ENCODE measurements around the gene CLDN20. TPM values are rescaled to one million over a fixed set of nuclear protein-coding genes. Genes with fewer than 3 reads are reported as not detected.
"Not testable (repeated sequence)": the region's sequence is repeated elsewhere in the genome, so short reads cannot be mapped to it uniquely, and the experiment has no call there.

The CLDN20 gene, protein sequence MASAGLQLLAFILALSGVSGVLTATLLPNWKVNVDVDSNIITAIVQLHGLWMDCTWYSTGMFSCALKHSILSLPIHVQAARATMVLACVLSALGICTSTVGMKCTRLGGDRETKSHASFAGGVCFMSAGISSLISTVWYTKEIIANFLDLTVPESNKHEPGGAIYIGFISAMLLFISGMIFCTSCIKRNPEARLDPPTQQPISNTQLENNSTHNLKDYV
- polyA plus RNA-seq, result not detected

DNA sequence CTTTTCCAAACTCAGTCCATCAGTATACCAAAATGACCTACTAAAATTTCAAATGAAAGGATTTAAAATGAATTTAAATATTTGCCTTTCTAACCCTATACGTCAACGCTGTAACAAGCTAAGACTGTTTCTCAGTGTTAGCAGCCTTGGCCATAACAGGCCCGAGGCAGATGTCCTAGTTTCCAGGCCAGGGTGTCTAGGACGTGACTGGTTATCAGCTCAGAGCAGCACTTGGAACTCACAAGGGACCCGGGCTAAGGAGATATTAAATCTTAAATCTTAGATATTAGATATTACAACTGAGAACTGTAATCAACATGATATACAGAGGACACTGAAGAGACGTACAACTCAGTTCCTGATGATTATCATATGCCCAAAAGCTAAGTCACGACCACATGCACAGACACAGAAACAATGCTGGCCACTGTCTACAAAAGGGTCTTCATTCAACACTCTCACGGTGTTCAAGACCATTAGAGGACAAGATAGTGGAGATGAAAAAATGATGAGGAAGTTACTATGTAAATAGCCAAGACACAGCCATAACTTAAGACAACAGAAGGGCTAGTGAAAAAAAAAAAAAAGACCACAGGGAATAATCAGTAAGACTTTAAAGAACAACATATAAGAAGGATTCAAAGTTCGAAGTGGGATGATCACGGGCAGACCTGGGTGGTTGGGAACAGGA is at the start of gene CLDN20:
Gene CLDN20 (plus strand): TSS at position 641 of the 691 bp plus-strand sequence. CDS start 11,707 bp downstream, outside the sequence.
- H3K27ac ChIP-seq (ENCODE audit: low read depth, low read length), result no peak within 1 kb of the TSS
- WGBS, 3 donors, result 81 to 93% (median 85%) methylated on average over 10 of the region's 10 CpGs

- 77 to 90% (median 89%) methylated on average over 4 of the region's 4 CpGs for WGBS, 3 donors
- no peak overlapping the region for H3K27ac ChIP-seq (ENCODE audit: low read depth, low read length)
These were observed 47.9 kb upstream of the CLDN20 start for GRCh38 chr6:155215906-155216305.

DNA sequence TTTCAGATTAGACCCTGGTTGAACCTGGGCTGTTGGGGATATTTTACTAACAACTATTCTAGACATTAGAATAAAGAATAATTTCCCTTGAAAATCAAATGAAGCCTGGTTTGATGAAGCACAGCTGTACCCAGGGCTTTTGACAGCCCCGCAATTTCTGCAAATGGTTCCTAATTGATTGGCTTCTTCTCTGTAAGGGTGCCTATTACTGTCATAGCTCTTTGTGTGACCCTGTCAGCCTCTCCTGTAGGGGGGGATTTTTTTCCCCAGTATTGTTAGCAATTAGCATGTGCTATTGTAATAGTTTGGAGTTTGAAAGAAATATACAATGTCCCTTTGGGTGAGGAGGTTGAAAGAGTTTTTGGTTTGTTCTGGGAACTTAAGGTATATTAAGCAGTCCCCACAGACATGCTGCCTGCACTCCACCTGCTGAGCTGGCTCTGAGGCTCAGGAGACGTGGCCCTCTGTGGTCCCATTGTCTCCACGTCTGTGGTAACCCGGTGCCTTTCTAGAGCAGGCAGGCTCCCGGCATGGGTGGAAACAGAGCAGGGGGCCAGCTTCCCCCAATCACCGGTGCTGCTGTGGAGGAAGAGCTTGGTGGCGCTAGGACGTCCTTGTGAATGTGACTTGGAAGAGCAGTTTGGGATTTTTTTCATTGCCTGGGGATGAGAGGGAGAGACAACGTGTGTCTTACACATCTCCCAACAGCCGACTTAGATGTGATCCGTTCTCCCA is 47.3 kb upstream of the CLDN20 start:
- WGBS, 3 donors, result 40 to 63% (median 61%) methylated on average over 11 of the region's 11 CpGs
- H3K27ac ChIP-seq (ENCODE audit: low read depth, low read length), result no peak overlapping the region

- H3K27ac ChIP-seq (ENCODE audit: low read depth, low read length), result not testable (repeated sequence)
- WGBS, 3 donors, result 89 to 92% (median 90%) methylated on average over 16 to 20 of the region's 20 CpGs
These were observed 45.1 kb upstream of the CLDN20 start for GRCh38 chr6:155218711-155219110.

DNA sequence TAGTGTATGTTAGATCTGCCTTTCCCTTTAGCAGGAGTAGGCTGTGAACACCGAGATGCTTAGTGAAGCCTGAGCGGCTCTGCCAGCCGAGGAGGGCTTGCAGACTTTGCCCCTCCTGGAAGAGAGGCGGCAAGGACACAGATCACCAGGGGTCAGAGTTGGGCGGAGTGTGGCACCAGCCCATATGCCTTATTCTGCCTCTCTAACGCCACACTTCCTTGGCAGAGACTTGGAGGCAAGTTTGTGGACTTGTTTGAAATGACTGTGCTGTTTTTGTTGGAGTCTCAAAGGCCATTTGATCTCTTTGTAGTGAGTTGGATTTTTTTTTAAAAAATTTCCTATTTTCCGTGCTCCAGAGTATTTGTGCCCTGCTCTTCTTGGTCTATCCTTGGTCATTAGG is 44.5 kb upstream of the CLDN20 start:
- 83 to 93% (median 90%) methylated on average over 7 of the region's 7 CpGs for WGBS, 3 donors

DNA sequence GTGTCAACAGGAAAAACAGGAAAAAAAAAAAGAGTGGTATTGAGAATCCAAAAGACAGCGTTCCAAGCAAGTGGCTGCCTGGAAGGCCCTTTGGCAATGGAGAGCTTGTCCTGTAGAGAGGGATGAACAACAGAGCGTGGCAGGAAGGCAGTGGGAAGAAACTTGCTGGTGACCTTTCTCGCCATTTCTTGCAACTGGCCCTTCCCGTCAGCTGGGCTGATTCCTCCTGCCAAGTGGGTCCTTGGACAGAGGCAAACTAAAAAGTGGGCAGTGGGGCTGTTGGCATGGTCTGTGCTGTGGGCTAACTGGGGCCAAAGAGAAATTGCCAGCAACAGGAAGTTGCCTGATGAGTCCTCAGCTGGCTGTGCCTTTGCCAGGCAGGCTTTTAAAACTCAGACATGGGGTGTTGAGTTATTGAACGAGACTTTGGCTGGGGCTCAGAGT is 43.9 kb upstream of the CLDN20 start:
- H3K27ac ChIP-seq (ENCODE audit: low read depth, low read length), result no peak overlapping the region
- 82 to 89% (median 88%) methylated on average over 5 of the region's 5 CpGs for WGBS, 3 donors

More for the DNA sequence above, 44.5 kb upstream of the CLDN20 start:
- H3K27ac ChIP-seq (ENCODE audit: low read depth, low read length), result no peak overlapping the region

GRCh38 chr6:155221086-155221485 is 42.7 kb upstream of the CLDN20 start:
- no peak overlapping the region for H3K27ac ChIP-seq (ENCODE audit: low read depth, low read length)
- WGBS, 3 donors, result 68 to 78% (median 69%) methylated on average over 4 of the region's 4 CpGs

DNA sequence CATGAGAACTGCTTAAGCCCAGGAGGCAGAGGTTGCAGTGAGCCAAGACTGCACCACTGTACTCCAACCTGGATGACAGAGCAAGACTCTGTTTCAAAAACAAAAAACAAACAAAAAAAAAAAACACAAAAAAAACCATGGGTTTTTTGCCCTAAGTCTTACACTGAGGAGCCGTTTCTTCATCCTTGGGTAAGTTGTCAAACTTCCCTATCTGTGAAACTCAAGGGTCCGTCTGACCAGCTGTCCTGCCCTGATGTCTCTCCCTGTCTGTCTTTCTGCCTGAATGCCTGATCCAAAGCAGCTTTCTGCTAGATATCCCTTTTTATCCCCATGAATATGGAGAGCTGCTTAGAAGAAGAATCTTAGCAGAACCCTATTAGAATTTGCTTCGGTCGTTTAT is 41.3 kb upstream of the CLDN20 start:
- WGBS, 3 donors, result 74 to 82% (median 82%) methylated on average over 4 of the region's 4 CpGs
- H3K27ac ChIP-seq (ENCODE audit: low read depth, low read length), result no peak overlapping the region

GRCh38 chr6:155223646-155224451 is 40.0 kb upstream of the CLDN20 start:
- H3K27ac ChIP-seq (ENCODE audit: low read depth, low read length), result no peak overlapping the region
- WGBS, 3 donors, result 56 to 67% (median 58%) methylated on average over 12 of the region's 12 CpGs

- 81 to 90% (median 86%) methylated on average over 7 of the region's 7 CpGs for WGBS, 3 donors
- no peak overlapping the region for H3K27ac ChIP-seq (ENCODE audit: low read depth, low read length)
These were observed 39.2 kb upstream of the CLDN20 start for GRCh38 chr6:155224618-155225017.

GRCh38 chr6:155227046-155227445 is 36.8 kb upstream of the CLDN20 start:
- WGBS, 3 donors, result 87 to 95% (median 90%) methylated on average over 4 of the region's 4 CpGs
- H3K27ac ChIP-seq (ENCODE audit: low read depth, low read length), result no peak overlapping the region

DNA sequence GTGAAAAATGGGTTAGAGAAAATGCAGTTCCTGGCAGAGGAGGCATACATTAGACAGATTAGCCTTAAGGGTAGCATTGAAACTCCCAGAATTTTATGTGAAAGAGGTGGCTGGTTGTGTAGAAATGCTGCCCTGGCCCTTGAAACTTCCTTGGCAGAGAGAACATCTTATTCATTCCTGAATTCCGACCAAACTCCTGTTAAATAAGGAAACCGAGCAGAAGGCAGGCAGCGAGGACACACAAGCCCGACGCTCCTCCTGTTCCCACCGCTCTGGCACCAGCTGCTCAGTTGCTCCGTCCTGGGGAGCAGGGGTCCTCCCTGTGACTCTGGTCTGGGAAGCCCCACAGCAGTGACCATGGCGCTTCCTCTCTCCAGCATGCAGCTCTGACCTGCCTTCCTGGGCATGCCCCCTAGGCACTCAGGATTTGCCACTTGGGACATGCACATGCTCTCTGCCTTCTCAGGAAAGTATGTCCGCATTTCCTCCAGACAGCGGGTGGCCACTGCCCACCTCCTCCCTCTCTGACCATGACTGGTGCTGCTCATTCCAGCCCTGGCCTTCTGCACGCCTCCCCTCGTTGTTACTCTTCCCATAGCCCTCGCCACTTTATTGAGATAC is 35.2 kb upstream of the CLDN20 start:
- no peak overlapping the region for H3K27ac ChIP-seq (ENCODE audit: low read depth, low read length)
- 66 to 78% (median 72%) methylated on average over 13 of the region's 13 CpGs for whole genome bisulfite sequencing, 3 donors

DNA sequence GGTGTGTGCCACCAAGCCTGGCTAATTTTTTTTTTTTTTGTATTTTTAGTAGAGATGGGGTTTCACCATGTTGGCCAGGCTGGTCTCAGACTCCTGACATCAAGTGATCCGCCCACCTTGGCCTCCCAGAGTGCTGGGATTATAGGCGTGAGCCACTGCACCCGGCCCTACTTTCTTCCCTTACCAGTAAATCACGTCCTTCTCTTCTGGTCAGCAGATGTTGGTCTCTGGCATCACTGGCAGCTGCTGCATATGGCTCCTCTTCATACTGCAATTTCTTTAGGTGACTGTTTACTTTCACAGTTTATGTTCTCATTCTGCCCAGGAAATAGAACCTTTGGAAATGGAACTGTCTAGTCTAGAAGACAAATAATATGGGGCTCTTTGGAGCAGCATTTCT is 32.8 kb upstream of the CLDN20 start:
- WGBS, 3 donors, result 88 to 93% (median 89%) methylated on average over 4 of the region's 4 CpGs
- H3K27ac ChIP-seq (ENCODE audit: low read depth, low read length), result not testable (repeated sequence)

DNA sequence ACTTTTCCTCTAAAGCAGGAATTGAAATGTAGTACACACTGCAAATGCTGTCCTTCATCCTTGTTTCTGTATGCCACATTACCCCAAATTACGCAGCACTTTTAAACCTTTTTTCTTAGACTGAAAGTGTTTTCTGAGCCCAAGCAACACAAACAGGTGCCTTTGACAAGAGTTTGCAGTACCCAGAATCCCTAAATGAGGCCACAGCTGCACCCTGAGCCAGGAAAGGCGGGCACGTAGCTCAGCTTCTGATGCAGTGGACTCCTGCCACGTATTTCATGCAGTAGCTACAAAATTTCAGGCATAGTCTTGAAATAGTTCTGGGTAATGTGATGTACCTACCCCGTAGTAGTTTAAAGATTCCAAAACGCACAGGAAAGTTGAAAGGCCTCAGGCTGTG is 31.0 kb upstream of the CLDN20 start:
- H3K27ac ChIP-seq (ENCODE audit: low read depth, low read length), result no peak overlapping the region
- 89 to 93% (median 89%) methylated on average over 6 of the region's 6 CpGs for WGBS, 3 donors

GRCh38 chr6:155234167-155234566 is 29.6 kb upstream of the CLDN20 start:
- no peak overlapping the region for H3K27ac ChIP-seq (ENCODE audit: low read depth, low read length)
- 72 to 86% (median 84%) methylated on average over 4 of the region's 4 CpGs for WGBS, 3 donors

DNA sequence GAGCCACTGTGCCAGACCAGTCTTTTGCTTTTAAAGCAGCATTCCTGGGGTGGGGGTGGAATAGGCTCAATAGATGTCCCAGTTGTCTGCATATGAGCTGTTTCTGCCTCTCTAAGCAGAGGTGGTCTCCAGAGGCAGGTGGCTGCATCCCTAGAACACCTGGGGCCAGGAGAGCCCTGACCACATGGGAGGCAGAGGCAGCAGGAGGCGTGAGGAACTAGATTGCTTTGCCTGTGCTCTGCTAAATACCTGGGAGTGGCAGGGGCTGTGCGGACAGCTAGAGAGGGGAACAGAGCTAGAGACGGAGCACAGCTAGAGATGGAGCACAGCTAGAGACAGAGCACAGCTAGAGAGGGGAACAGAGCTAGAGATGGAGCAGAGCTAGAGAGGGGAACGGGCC is 29.1 kb upstream of the CLDN20 start:
- WGBS, 3 donors, result 76 to 92% (median 91%) methylated on average over 4 of the region's 4 CpGs
- no peak overlapping the region for H3K27ac ChIP-seq (ENCODE audit: low read depth, low read length)

DNA sequence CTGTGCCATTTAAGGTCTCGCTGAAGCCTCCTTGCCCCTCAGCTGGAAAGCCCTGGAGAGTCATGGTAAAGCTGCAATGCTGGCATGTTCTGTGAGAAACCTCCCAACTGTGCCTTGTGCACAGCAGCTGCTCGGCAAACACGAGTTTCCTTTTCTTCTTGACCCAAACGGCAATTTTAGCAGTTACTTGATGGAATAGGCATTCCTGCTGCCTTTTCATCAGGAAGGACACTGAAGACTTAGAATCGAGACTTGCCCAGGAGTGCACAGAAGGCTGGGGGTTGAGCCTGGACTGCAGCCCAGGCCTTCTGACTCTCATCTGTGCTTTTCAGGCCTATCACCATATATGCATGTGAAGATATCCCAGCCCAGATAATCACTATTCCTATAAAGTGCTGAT is 28.7 kb upstream of the CLDN20 start:
- no peak overlapping the region for H3K27ac ChIP-seq (ENCODE audit: low read depth, low read length)

DNA sequence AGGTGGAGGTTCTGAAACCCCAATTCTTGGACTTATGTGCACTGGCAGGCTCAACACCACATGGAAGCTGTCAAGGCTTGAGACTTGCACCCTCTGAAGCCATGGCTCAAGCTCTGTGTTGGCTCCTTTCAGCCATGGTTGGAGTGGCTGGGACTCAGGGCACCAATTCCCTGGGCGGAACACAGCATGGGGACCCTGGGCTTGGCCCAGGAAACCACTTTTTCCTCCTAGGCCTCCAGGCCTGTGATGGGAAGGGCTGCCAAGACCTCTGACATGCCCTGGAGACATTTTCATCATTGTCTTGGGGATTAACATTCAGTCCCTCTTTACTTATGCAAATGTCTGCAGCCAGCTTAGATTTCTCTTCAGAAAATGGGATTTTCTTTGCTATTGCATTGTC is 26.2 kb upstream of the CLDN20 start:
- 36 to 100% (median 100%) methylated on average over 1 of the region's 1 CpG for WGBS, 3 donors

More for the DNA sequence above, 28.7 kb upstream of the CLDN20 start:
- 23 to 76% (median 74%) methylated on average over 5 of the region's 5 CpGs for WGBS, 3 donors

More for the DNA sequence above, 26.2 kb upstream of the CLDN20 start:
- no peak overlapping the region for H3K27ac ChIP-seq (ENCODE audit: low read depth, low read length)
